ENCODE data around the gene MLH3.
A peak's percentile ranks its signal among the peaks of the same experiment; 100 is the strongest.

Gene MLH3

GRCh38 chr14:75088153-75088552 lies 36.9 kb upstream of the MLH3 start:
- Histone ChIP-seq H3K9me3 (ENCODE audit: control insufficient read depth, low read length) (no peaks in the 10 kb centered on the region), H3K27ac (no peak overlapping the region), H3K27me3 (ENCODE audit: control insufficient read depth, insufficient read depth, low read length) (no peaks in the 10 kb centered on the region), H3K4me2 (ENCODE audit: low read length) (no peak overlapping the region), H3K4me1 (no peaks in the 10 kb centered on the region), H3K4me3 (ENCODE audit: low read depth, low read length) (no peak overlapping the region), H3K36me3 (ENCODE audit: control insufficient read depth, insufficient read depth, low read length) (no peaks in the 10 kb centered on the region), H3K9ac (no peak overlapping the region), H2AFZ (no peak overlapping the region), H3K79me2 (no peaks in the 10 kb centered on the region)
- TF ChIP-seq, protein P1, sequence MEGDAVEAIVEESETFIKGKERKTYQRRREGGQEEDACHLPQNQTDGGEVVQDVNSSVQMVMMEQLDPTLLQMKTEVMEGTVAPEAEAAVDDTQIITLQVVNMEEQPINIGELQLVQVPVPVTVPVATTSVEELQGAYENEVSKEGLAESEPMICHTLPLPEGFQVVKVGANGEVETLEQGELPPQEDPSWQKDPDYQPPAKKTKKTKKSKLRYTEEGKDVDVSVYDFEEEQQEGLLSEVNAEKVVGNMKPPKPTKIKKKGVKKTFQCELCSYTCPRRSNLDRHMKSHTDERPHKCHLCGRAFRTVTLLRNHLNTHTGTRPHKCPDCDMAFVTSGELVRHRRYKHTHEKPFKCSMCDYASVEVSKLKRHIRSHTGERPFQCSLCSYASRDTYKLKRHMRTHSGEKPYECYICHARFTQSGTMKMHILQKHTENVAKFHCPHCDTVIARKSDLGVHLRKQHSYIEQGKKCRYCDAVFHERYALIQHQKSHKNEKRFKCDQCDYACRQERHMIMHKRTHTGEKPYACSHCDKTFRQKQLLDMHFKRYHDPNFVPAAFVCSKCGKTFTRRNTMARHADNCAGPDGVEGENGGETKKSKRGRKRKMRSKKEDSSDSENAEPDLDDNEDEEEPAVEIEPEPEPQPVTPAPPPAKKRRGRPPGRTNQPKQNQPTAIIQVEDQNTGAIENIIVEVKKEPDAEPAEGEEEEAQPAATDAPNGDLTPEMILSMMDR (IDR thresholded peaks at IDR 0.05): no peak

DNA sequence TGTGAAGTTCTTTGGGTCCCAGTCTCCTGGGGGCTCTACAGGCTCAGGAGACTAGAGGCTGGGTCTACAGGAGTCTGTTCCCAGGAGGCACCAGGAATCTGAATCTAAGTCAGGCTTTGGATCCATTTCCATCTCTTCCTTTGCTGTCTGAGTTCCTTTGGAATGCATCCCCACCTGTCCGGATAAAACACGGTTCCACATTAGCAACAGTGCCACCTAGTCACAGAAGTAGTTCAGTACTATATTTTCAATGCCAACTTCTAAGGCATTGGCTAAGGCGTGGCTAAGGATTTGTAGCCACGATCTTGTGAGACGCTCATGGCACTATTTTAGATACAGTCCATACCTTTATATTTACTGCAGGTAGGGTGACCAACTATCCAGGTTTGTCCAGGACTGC lies 33.2 kb upstream of the MLH3 start:
- H3K79me2 ChIP-seq: no peaks in the 10 kb centered on the region
- no peak overlapping the region for H3K9ac ChIP-seq
- H3K36me3 ChIP-seq (ENCODE audit: control insufficient read depth, insufficient read depth, low read length): no peaks in the 10 kb centered on the region
- no peak overlapping the region for H3K4me3 ChIP-seq (ENCODE audit: low read depth, low read length)
- TF ChIP-seq, protein P1 (IDR thresholded peaks at IDR 0.05): peak; percentile 21
- no peaks in the 10 kb centered on the region for H3K9me3 ChIP-seq (ENCODE audit: control insufficient read depth, low read length)
- H3K4me2 ChIP-seq (ENCODE audit: low read length): no peak overlapping the region
- no peak overlapping the region for H2AFZ ChIP-seq
- H3K4me1 ChIP-seq: no peaks in the 10 kb centered on the region
- H3K27me3 ChIP-seq (ENCODE audit: control insufficient read depth, insufficient read depth, low read length): no peaks in the 10 kb centered on the region
- no peak overlapping the region for H3K27ac ChIP-seq

GRCh38 chr14:75083271-75083670 lies 32.0 kb upstream of the MLH3 start:
- Histone ChIP-seq H3K27ac (no peak overlapping the region), H2AFZ (no peak overlapping the region), H3K4me3 (ENCODE audit: low read depth, low read length) (no peak overlapping the region), H3K27me3 (ENCODE audit: control insufficient read depth, insufficient read depth, low read length) (no peaks in the 10 kb centered on the region), H3K9ac (no peak overlapping the region), H3K9me3 (ENCODE audit: control insufficient read depth, low read length) (no peaks in the 10 kb centered on the region), H3K4me2 (ENCODE audit: low read length) (no peak overlapping the region), H3K4me1 (no peaks in the 10 kb centered on the region), H3K36me3 (ENCODE audit: control insufficient read depth, insufficient read depth, low read length) (no peaks in the 10 kb centered on the region), H3K79me2 (no peaks in the 10 kb centered on the region)
- TF ChIP-seq, protein P1 (IDR thresholded peaks at IDR 0.05): no peak

DNA sequence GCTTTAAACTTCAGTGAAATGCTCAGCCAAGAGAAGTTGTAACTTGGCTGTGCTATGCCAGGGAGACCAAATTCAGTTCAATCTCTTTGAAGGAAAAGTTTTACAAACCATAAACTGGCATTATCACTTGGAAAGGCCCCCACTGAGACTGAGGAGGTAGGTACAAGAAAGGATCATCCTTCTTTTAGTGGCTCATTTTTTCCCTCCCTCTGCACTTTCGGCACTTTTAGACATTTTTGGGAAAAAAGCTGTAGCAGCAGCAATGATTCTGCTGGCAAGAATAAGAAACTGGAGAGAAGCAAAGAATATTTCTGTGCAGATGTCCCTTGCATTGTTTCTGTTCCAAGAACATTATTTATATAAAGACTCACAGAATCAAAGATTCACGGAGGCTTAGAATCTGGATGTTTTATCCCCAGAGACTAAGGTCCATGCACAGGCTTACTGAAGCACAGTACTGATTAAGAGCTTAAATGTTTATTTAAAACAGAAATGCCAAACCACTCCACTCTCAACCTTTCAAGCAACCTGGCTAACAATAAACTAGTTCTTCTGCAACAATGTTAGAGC lies 30.5 kb upstream of the MLH3 start:
- no peak overlapping the region for H3K9ac ChIP-seq
- no peak overlapping the region for H3K27ac ChIP-seq
- H3K4me3 ChIP-seq (ENCODE audit: low read depth, low read length): no peak overlapping the region
- no peak overlapping the region for H3K4me2 ChIP-seq (ENCODE audit: low read length)
- no peaks in the 10 kb centered on the region for H3K79me2 ChIP-seq
- no peak overlapping the region for H2AFZ ChIP-seq
- H3K36me3 ChIP-seq (ENCODE audit: control insufficient read depth, insufficient read depth, low read length): no peaks in the 10 kb centered on the region
- no peaks in the 10 kb centered on the region for H3K9me3 ChIP-seq (ENCODE audit: control insufficient read depth, low read length)
- no peaks in the 10 kb centered on the region for H3K27me3 ChIP-seq (ENCODE audit: control insufficient read depth, insufficient read depth, low read length)
- no peaks in the 10 kb centered on the region for H3K4me1 ChIP-seq
- TF ChIP-seq, protein P1 (IDR thresholded peaks at IDR 0.05): no peak

- no peak overlapping the region for H3K4me3 ChIP-seq (ENCODE audit: low read depth, low read length)
- no peaks in the 10 kb centered on the region for H3K36me3 ChIP-seq (ENCODE audit: control insufficient read depth, insufficient read depth, low read length)
- no peaks in the 10 kb centered on the region for H3K4me1 ChIP-seq
- TF ChIP-seq, protein P1 (IDR thresholded peaks at IDR 0.05): no peak
- H3K4me2 ChIP-seq (ENCODE audit: low read length): no peak overlapping the region
- H3K9me3 ChIP-seq (ENCODE audit: control insufficient read depth, low read length): no peaks in the 10 kb centered on the region
- H2AFZ ChIP-seq: no peak overlapping the region
- no peaks in the 10 kb centered on the region for H3K79me2 ChIP-seq
- no peak overlapping the region for H3K27ac ChIP-seq
- H3K27me3 ChIP-seq (ENCODE audit: control insufficient read depth, insufficient read depth, low read length): no peaks in the 10 kb centered on the region
- H3K9ac ChIP-seq: no peak overlapping the region
Measured at GRCh38 chr14:75079521-75079920, 28.3 kb upstream of the MLH3 start.
